ENCODE measurements around the gene EFCAB6.
A peak's percentile ranks its signal among the peaks of the same experiment; 100 is the strongest.

Gene EFCAB6

GRCh38 chr22:43802897-43803495, 9.1 kb downstream of the EFCAB6 start:
- DNase-seq, result no peak

GRCh38 chr22:43800970-43801369, 11.1 kb downstream of the EFCAB6 start:
- no peak for DNase-seq

- no peak for DNase-seq
Measured at GRCh38 chr22:43798492-43798891, 13.6 kb downstream of the EFCAB6 start.

- peak; percentile 50 for DNase-seq
Measured at GRCh38 chr22:43796567-43796966, 15.5 kb downstream of the EFCAB6 start.

- DNase-seq, result no peak
Measured at GRCh38 chr22:43795320-43795719, 16.8 kb downstream of the EFCAB6 start.

GRCh38 chr22:43792905-43793304, 19.2 kb downstream of the EFCAB6 start:
- DNase-seq, result no peak

GRCh38 chr22:43789452-43789851, 22.7 kb downstream of the EFCAB6 start:
- peak; percentile 62 for DNase-seq

GRCh38 chr22:43783777-43784176, 28.3 kb downstream of the EFCAB6 start:
- no peak for DNase-seq

GRCh38 chr22:43782448-43782847, 29.7 kb downstream of the EFCAB6 start:
- DNase-seq, result no peak

- peak; percentile 61 for DNase-seq
Measured at GRCh38 chr22:43777286-43777685, 34.8 kb downstream of the EFCAB6 start.

GRCh38 chr22:43776081-43776670, 35.9 kb downstream of the EFCAB6 start:
- no peak for DNase-seq

- no peak for DNase-seq
Measured at GRCh38 chr22:43774318-43774915, 37.7 kb downstream of the EFCAB6 start.

- no peak for DNase-seq
Measured at GRCh38 chr22:43772831-43773230, 39.3 kb downstream of the EFCAB6 start.

GRCh38 chr22:43755452-43755851, 56.7 kb downstream of the EFCAB6 start:
- no peak for DNase-seq

- DNase-seq, result no peak
Measured at GRCh38 chr22:43755011-43755410, 57.1 kb downstream of the EFCAB6 start.

- DNase-seq, result no peak
Measured at GRCh38 chr22:43754176-43754575, 57.9 kb downstream of the EFCAB6 start.

- DNase-seq, result peak; percentile 12
Measured at GRCh38 chr22:43753688-43754087, 58.4 kb downstream of the EFCAB6 start.

- DNase-seq, result no peak
Measured at GRCh38 chr22:43750751-43751150, 61.4 kb downstream of the EFCAB6 start.

GRCh38 chr22:43749473-43749872, 62.6 kb downstream of the EFCAB6 start:
- no peak for DNase-seq

- DNase-seq, result no peak
Measured at GRCh38 chr22:43747877-43748276, 64.2 kb downstream of the EFCAB6 start.

- DNase-seq, result no peak
Measured at GRCh38 chr22:43747058-43747457, 65.0 kb downstream of the EFCAB6 start.

- no peak for DNase-seq
Measured at GRCh38 chr22:43745783-43746356, 66.2 kb downstream of the EFCAB6 start.

- no peak for DNase-seq
Measured at GRCh38 chr22:43745411-43745770, 66.7 kb downstream of the EFCAB6 start.
